ENCODE measurements around the gene RASGRF2. TPM values are rescaled to one million over a fixed set of nuclear protein-coding genes. Genes with fewer than 3 reads are reported as not detected.

The RASGRF2 gene
- total RNA-seq, 1 donor from 2014 or later = 0.05 TPM

DNA sequence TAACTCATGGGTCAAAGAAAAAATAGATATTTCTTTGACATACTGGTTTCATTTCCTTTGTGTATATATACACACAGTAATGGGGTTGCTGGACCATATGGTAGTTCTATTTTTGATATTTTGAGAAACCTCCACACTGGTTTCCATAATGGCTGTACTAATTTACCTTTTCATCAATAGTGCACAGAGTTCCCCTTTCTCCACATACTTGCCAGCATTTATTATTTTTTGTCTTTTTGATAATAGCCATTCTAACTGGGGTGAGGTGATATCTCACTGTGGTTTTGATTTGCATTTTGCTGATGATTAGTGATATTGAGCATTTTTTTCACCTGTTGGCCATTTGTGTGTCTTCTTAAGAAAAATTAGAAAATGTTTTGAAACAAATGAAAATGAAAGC, 194.6 kb downstream of the RASGRF2 start:
- no peak for DNase-seq (ENCODE audit: extremely low spot score, unreplicated experiment)
- Mint-ChIP-seq H3K9me3 (ENCODE audit: unreplicated experiment) (peaks cover 16% of the 10 kb centered on the region), H3K4me3 (ENCODE audit: unreplicated experiment) (no peak overlapping the region), H3K27me3 (ENCODE audit: unreplicated experiment) (peaks cover 20% of the 10 kb centered on the region), H3K4me1 (ENCODE audit: unreplicated experiment) (no peaks in the 10 kb centered on the region), H3K27ac (ENCODE audit: unreplicated experiment) (no peak overlapping the region), H3K36me3 (ENCODE audit: unreplicated experiment) (no peaks in the 10 kb centered on the region)
- TF ChIP-seq, protein P1, sequence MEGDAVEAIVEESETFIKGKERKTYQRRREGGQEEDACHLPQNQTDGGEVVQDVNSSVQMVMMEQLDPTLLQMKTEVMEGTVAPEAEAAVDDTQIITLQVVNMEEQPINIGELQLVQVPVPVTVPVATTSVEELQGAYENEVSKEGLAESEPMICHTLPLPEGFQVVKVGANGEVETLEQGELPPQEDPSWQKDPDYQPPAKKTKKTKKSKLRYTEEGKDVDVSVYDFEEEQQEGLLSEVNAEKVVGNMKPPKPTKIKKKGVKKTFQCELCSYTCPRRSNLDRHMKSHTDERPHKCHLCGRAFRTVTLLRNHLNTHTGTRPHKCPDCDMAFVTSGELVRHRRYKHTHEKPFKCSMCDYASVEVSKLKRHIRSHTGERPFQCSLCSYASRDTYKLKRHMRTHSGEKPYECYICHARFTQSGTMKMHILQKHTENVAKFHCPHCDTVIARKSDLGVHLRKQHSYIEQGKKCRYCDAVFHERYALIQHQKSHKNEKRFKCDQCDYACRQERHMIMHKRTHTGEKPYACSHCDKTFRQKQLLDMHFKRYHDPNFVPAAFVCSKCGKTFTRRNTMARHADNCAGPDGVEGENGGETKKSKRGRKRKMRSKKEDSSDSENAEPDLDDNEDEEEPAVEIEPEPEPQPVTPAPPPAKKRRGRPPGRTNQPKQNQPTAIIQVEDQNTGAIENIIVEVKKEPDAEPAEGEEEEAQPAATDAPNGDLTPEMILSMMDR (IDR thresholded peaks at IDR 0.05) = no peak

DNA sequence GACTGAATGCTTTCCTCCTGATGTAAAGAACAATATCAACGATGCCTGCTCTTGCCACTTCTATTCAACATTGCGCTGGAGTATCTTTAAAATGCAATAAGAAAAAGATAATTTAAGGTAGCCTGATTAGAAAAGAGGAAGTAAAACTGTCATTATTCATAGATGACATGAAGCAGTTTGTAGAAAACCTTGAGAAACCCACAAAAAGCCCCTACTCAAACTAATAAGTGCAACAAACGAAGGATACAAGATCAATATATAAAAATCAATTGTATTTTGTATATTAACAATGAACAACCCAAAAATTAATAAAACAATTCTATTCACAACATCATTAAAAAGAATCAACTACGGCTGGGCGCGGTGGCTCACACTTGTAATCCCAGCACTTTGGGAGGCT, 196.6 kb downstream of the RASGRF2 start:
- Mint-ChIP-seq H3K27ac (ENCODE audit: unreplicated experiment) (no peak overlapping the region), H3K36me3 (ENCODE audit: unreplicated experiment) (no peaks in the 10 kb centered on the region), H3K9me3 (ENCODE audit: unreplicated experiment) (peaks cover 16% of the 10 kb centered on the region), H3K4me3 (ENCODE audit: unreplicated experiment) (no peak overlapping the region), H3K4me1 (ENCODE audit: unreplicated experiment) (no peaks in the 10 kb centered on the region), H3K27me3 (ENCODE audit: unreplicated experiment) (peaks cover 19% of the 10 kb centered on the region)
- TF ChIP-seq, protein P1 (IDR thresholded peaks at IDR 0.05) = no peak
- DNase-seq (ENCODE audit: extremely low spot score, unreplicated experiment) = no peak

DNA sequence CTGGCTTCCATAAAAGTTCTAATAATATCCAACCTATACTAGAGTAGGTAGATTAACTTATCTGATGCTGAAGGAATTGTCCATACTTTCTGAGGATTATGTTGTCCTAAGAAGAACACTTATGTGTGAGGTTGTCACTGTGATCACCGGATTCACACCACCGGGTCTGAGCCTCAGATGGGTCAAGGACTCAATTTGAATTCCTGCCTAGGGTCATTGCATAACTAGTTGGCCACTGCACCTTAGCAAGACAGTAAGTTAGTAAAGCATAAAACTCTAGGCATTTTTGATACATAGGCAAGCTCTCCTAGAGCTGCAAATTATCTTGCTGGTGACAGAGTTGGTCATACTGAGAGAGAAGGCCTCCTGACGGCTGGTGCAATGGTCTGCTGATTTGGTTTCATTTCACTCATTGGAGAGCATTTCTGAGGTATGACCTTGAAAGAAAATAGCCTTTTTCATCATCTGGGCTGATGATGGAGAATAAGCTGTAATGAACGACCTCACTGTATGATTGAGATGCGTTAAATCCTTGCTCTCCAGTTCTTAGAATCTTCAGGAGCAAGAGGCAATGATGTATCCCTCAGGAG, 200.9 kb downstream of the RASGRF2 start:
- DNase-seq (ENCODE audit: extremely low spot score, unreplicated experiment) = no peak
- Mint-ChIP-seq H3K27me3 (ENCODE audit: unreplicated experiment) (peaks cover 15% of the 10 kb centered on the region), H3K36me3 (ENCODE audit: unreplicated experiment) (no peaks in the 10 kb centered on the region), H3K9me3 (ENCODE audit: unreplicated experiment) (peaks cover 4% of the 10 kb centered on the region), H3K4me1 (ENCODE audit: unreplicated experiment) (peaks cover 17% of the 10 kb centered on the region), H3K4me3 (ENCODE audit: unreplicated experiment) (no peak overlapping the region), H3K27ac (ENCODE audit: unreplicated experiment) (no peak overlapping the region)
- TF ChIP-seq, protein P1 (IDR thresholded peaks at IDR 0.05) = no peak

DNA sequence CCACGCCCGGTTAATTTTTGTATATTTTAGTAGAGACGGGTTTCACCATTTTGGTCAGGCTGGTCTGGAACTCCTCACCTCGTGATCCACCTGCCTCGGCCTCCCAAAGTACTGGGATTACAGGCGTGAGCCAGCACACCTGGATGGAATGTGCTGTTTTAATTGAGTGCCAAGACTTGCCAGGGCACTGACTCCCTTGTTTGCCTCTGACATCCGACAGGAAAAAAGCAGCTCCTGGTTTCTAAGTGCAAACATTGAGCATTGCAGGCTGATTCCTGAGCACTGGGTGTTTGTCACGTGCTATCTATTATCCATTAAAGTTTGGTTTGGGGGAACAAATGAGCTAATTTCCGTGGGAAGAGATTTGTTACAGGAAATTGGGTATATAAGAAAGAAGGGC, 202.3 kb downstream of the RASGRF2 start:
- Mint-ChIP-seq H3K4me1 (ENCODE audit: unreplicated experiment) (peaks cover 19% of the 10 kb centered on the region), H3K36me3 (ENCODE audit: unreplicated experiment) (no peaks in the 10 kb centered on the region), H3K27ac (ENCODE audit: unreplicated experiment) (no peak overlapping the region), H3K27me3 (ENCODE audit: unreplicated experiment) (peaks cover 14% of the 10 kb centered on the region), H3K9me3 (ENCODE audit: unreplicated experiment) (no peaks in the 10 kb centered on the region), H3K4me3 (ENCODE audit: unreplicated experiment) (no peak overlapping the region)
- TF ChIP-seq, protein P1 (IDR thresholded peaks at IDR 0.05) = no peak
- DNase-seq (ENCODE audit: extremely low spot score, unreplicated experiment) = no peak

DNA sequence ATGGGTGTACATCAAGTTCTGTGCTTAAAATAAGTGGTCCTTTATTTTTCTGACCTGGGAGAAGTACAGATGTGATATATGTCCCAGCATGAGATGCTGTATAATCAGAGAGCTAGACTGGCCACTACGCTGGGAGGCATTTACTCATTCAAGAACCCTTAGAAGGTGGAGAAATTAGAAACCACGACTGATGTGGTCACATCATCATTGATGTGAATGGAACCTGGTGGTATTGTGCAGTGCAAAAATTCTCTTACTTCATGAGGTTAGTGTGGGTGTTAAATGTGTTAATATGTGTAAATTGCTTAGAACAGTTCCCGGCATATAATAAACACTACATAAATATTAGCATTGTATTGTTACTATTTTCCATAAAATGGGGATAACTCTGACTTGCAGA, 203.5 kb downstream of the RASGRF2 start:
- peaks cover 23% of the 10 kb centered on the region for H3K4me1 Mint-ChIP-seq (ENCODE audit: unreplicated experiment)
- no peaks in the 10 kb centered on the region for H3K36me3 Mint-ChIP-seq (ENCODE audit: unreplicated experiment)
- no peak overlapping the region for H3K4me3 Mint-ChIP-seq (ENCODE audit: unreplicated experiment)
- peaks cover 11% of the 10 kb centered on the region for H3K27me3 Mint-ChIP-seq (ENCODE audit: unreplicated experiment)
- no peak for DNase-seq (ENCODE audit: extremely low spot score, unreplicated experiment)
- TF ChIP-seq, protein P1 (IDR thresholded peaks at IDR 0.05) = no peak
- no peaks in the 10 kb centered on the region for H3K9me3 Mint-ChIP-seq (ENCODE audit: unreplicated experiment)
- H3K27ac Mint-ChIP-seq (ENCODE audit: unreplicated experiment) = no peak overlapping the region

Measured in osteocyte (in vitro differentiated cells).